Measurements from ENCODE around the gene ETV4.
A peak's percentile ranks its signal among the peaks of the same experiment; 100 is the strongest.

- TF ChIP-seq, protein P1, sequence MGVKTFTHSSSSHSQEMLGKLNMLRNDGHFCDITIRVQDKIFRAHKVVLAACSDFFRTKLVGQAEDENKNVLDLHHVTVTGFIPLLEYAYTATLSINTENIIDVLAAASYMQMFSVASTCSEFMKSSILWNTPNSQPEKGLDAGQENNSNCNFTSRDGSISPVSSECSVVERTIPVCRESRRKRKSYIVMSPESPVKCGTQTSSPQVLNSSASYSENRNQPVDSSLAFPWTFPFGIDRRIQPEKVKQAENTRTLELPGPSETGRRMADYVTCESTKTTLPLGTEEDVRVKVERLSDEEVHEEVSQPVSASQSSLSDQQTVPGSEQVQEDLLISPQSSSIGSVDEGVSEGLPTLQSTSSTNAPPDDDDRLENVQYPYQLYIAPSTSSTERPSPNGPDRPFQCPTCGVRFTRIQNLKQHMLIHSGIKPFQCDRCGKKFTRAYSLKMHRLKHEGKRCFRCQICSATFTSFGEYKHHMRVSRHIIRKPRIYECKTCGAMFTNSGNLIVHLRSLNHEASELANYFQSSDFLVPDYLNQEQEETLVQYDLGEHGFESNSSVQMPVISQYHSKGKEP (CRISPR knock-in tag; IDR thresholded peaks at IDR 0.05) = no peak
- no peak for TF ChIP-seq CHD4 (IDR thresholded peaks at IDR 0.05; ENCODE audit: borderline replicate concordance, low read length)
- no peak for TF ChIP-seq FOXA3 (CRISPR knock-in tag; IDR thresholded peaks at IDR 0.05)
- no peak for TF ChIP-seq POLR2A (IDR thresholded peaks at IDR 0.05; ENCODE audit: insufficient read depth in 1 of 2, low read depth in 2 of 2, low read length in 2 of 2)
- no peak for TF ChIP-seq MYC (CRISPR knock-in tag; IDR thresholded peaks at IDR 0.05; ENCODE audit: borderline replicate concordance)
- no peak for TF ChIP-seq GTF3A (CRISPR knock-in tag; conservative IDR thresholded peaks at IDR 0.05)
- TF ChIP-seq, protein P2, sequence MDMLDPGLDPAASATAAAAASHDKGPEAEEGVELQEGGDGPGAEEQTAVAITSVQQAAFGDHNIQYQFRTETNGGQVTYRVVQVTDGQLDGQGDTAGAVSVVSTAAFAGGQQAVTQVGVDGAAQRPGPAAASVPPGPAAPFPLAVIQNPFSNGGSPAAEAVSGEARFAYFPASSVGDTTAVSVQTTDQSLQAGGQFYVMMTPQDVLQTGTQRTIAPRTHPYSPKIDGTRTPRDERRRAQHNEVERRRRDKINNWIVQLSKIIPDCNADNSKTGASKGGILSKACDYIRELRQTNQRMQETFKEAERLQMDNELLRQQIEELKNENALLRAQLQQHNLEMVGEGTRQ (IDR thresholded peaks at IDR 0.05; ENCODE audit: low read depth, low read length) = no peak
- TF ChIP-seq, protein P2 (CRISPR knock-in tag; IDR thresholded peaks at IDR 0.05; ENCODE audit: borderline replicate concordance) = no peak
- peak; percentile 23 for TF ChIP-seq CTCF (CRISPR knock-in tag; IDR thresholded peaks at IDR 0.05)
- no peak for TF ChIP-seq SMARCC2 (IDR thresholded peaks at IDR 0.05)
- no peak for TF ChIP-seq HOXA7 (CRISPR knock-in tag; IDR thresholded peaks at IDR 0.05)
- no peak for TF ChIP-seq ZNF501 (CRISPR knock-in tag; IDR thresholded peaks at IDR 0.05)
- TF ChIP-seq WIZ (CRISPR knock-in tag; IDR thresholded peaks at IDR 0.05) = no peak
- no peak for TF ChIP-seq ATF1 (CRISPR knock-in tag; IDR thresholded peaks at IDR 0.05)
Observed at GRCh38 chr17:43588664-43589435, 42.7 kb upstream of the ETV4 start.
